HepG2 (cell line): ENCODE data around the gene WBP1. TPM values are rescaled to one million over a fixed set of nuclear protein-coding genes. Genes with fewer than 3 reads are reported as not detected.
A peak's percentile ranks its signal among the peaks of the same experiment; 100 is the strongest.

Experiments used
- AGO1 ChIP-seq: fragments of 200-400 bp; formaldehyde crosslinking; IDR thresholded peaks from 2 replicates; pipeline ENCODE4 v1.6.1; 2017; ENCODE audit warnings: mild to moderate bottlenecking, low read depth, low read length, moderate library complexity; ENCODE audit not compliant: poor library complexity, severe bottlenecking
- ARID5B ChIP-seq: IDR thresholded peaks from 2 replicates; pipeline ENCODE4 v1.4.0; 2020; ENCODE audit warnings: mild to moderate bottlenecking, missing genetic modification reagents
- ARNT ChIP-seq: fragments of 450-650 bp; IDR thresholded peaks from 2 replicates; pipeline ENCODE4 v1.6.1; 2017
- ATF7-NPFF ChIP-seq: sonication (generic); formaldehyde crosslinking; IDR thresholded peaks from 2 replicates; pipeline ENCODE4 v1.8.1; 2023; ENCODE audit warnings: mild to moderate bottlenecking, low read depth, missing genetic modification reagents, moderate library complexity
- DRAP1 ChIP-seq: IDR thresholded peaks from 2 replicates; pipeline ENCODE4 v1.6.1; 2016; ENCODE audit warnings: missing genetic modification reagents, missing compliant biosample characterization
- E2F5 ChIP-seq: sonication (generic); formaldehyde crosslinking; conservative IDR thresholded peaks from 2 replicates; pipeline ENCODE4 v1.4.0; 2020; ENCODE audit warnings: missing genetic modification reagents
- EEA1 ChIP-seq: sonication (generic); formaldehyde crosslinking; IDR thresholded peaks from 2 replicates; pipeline ENCODE4 v1.5.1; 2020; ENCODE audit warnings: mild to moderate bottlenecking, missing genetic modification reagents, borderline replicate concordance
- GRHL1 ChIP-seq: sonication (generic); formaldehyde crosslinking; conservative IDR thresholded peaks from 2 replicates; pipeline ENCODE4 v1.8.0; 2022; ENCODE audit warnings: missing genetic modification reagents
- HNRNPLL ChIP-seq: fragments of 200-400 bp; formaldehyde crosslinking; IDR thresholded peaks from 2 replicates; pipeline ENCODE4 v1.6.1; 2017; ENCODE audit warnings: mild to moderate bottlenecking, low read depth, low read length; ENCODE audit not compliant: poor library complexity, severe bottlenecking
- HOXA9 ChIP-seq: sonication (generic); formaldehyde crosslinking; IDR thresholded peaks from 2 replicates; pipeline ENCODE4 v1.8.1; 2022; ENCODE audit warnings: missing genetic modification reagents, mild to moderate bottlenecking, moderate library complexity, borderline replicate concordance
- IRF1 ChIP-seq: sonication (generic); formaldehyde crosslinking; IDR thresholded peaks from 2 replicates; pipeline ENCODE4 v1.4.0; 2020; ENCODE audit warnings: low read depth, mild to moderate bottlenecking, missing genetic modification reagents
- KLF16 ChIP-seq, 2 experiments: sonication (generic) in 1 of 2; formaldehyde crosslinking in 1 of 2; IDR thresholded peaks; 2 replicates each; pipeline versions ENCODE4 v1.6.1 to v1.8.0; 2016 to 2023; ENCODE audit warnings: missing genetic modification reagents in 2 of 2, missing compliant biosample characterization in 1 of 2
- PRPF4 ChIP-seq: fragments of 200-400 bp; formaldehyde crosslinking; IDR thresholded peaks from 2 replicates; pipeline ENCODE4 v1.6.1; 2016; ENCODE audit warnings: low read length, low read depth; ENCODE audit not compliant: poor library complexity, severe bottlenecking
- SP140L ChIP-seq: sonication (generic); formaldehyde crosslinking; IDR thresholded peaks from 2 replicates; pipeline ENCODE4 v1.4.0; 2020; ENCODE audit warnings: missing genetic modification reagents, borderline replicate concordance
- SP5 ChIP-seq: IDR thresholded peaks from 2 replicates; pipeline ENCODE4 v1.6.1; 2016; ENCODE audit warnings: low read depth, borderline replicate concordance
- TFDP1 ChIP-seq: IDR thresholded peaks from 2 replicates; pipeline ENCODE4 v1.6.1; 2016; ENCODE audit warnings: missing compliant biosample characterization, missing genetic modification reagents, borderline replicate concordance
- TRAFD1 ChIP-seq: sonication (generic); formaldehyde crosslinking; IDR thresholded peaks from 2 replicates; pipeline ENCODE4 v1.5.1; 2020; ENCODE audit warnings: missing genetic modification reagents, mild to moderate bottlenecking, borderline replicate concordance
- ZNF232 ChIP-seq: sonication (generic); formaldehyde crosslinking; IDR thresholded peaks from 2 replicates; pipeline ENCODE4 v1.4.0; 2020; ENCODE audit warnings: missing genetic modification reagents, borderline replicate concordance
- ZNF605 ChIP-seq: sonication (generic); formaldehyde crosslinking; IDR thresholded peaks from 2 replicates; pipeline ENCODE4 v1.8.0; 2022; ENCODE audit warnings: mild to moderate bottlenecking, missing genetic modification reagents
- polyA plus RNA-seq, 8 experiments: library from polyadenylated mRNA; depleted of rRNA in 3 of 8; stranded (reverse) in 7 of 8; unstranded in 1 of 8; fragments of >200 nt; fragmentation: Illumina TruSeq in 4 of 8; extraction: Trizol in 4 of 8; gene quantifications; 2 replicates each; pipeline versions ENCODE4 v1.2.1 to v1.2.3, GENCODE V29; 2011 to 2016; ENCODE audit warnings: low read depth in 4 of 8, missing spikeins in 1 of 8, mixed read lengths in 1 of 8; ENCODE audit not compliant: insufficient read depth in 1 of 8
- total RNA-seq, 5 experiments: library from RNA; depleted of rRNA; stranded (reverse); fragments of >200 nt; fragmentation: Illumina TruSeq; extraction: Trizol; gene quantifications; 2 replicates each; pipeline ENCODE4 v1.2.3, GENCODE V29; 2016; ENCODE audit warnings: low read depth in 1 of 5

The WBP1 gene
- total and polyA plus RNA-seq, 2 of the 13 experiments (the other 11 are each of a cell fraction or from before 2014, with no cell fraction given), result 38.8 to 85.7 TPM

GRCh38 chr2:74425523-74425922 lies 32.7 kb upstream of the WBP1 start (continued):
- TF ChIP-seq TFDP1 (CRISPR knock-in tag) (no peak), ATF7-NPFF (CRISPR knock-in tag) (no peak), SP140L (CRISPR knock-in tag) (no peak), SP5 (CRISPR knock-in tag) (no peak), PRPF4 (no peak), ARID5B (CRISPR knock-in tag) (no peak), EEA1 (CRISPR knock-in tag) (no peak), HNRNPLL (no peak), GRHL1 (CRISPR knock-in tag) (no peak), E2F5 (CRISPR knock-in tag) (no peak), ARNT (no peak), AGO1 (no peak), IRF1 (CRISPR knock-in tag) (no peak), ZNF232 (no peak), KLF16 (CRISPR knock-in tag; IDR thresholded peaks at IDR 0.05) (no peak), HOXA9 (CRISPR knock-in tag) (peak; percentile 51; the same call in 1 of the 2 replicates), DRAP1 (CRISPR knock-in tag) (no peak), TRAFD1 (CRISPR knock-in tag) (no peak), ZNF605 (CRISPR knock-in tag) (no peak)
